Measurements from ENCODE around the gene C5orf52.

C5orf52 gene

GRCh38 chr5:157670662-157671591, at the start of gene C5orf52:
Gene C5orf52 (plus strand): TSS chr5:157671533. CDS start chr5:157671615, 82 bp downstream.
- DNase-seq, result peak; percentile 65

- no peak for DNase-seq
These were observed 47.2 kb upstream of the C5orf52 start for GRCh38 chr5:157624144-157624543.

- DNase-seq, result no peak
These were observed 44.5 kb upstream of the C5orf52 start for GRCh38 chr5:157626831-157627230.

GRCh38 chr5:157630341-157630740, 41.0 kb upstream of the C5orf52 start:
- no peak for DNase-seq

- DNase-seq, result no peak
These were observed 30.8 kb upstream of the C5orf52 start for GRCh38 chr5:157640406-157641066.

- DNase-seq, result no peak
These were observed 22.9 kb upstream of the C5orf52 start for GRCh38 chr5:157648275-157648990.

- DNase-seq, result no peak
These were observed 22.2 kb upstream of the C5orf52 start for GRCh38 chr5:157649101-157649500.

GRCh38 chr5:157650991-157651611, 20.2 kb upstream of the C5orf52 start:
- no peak for DNase-seq

- peak; percentile 90 for DNase-seq
These were observed 19.5 kb upstream of the C5orf52 start for GRCh38 chr5:157651623-157652376.

- DNase-seq, result no peak
These were observed 19.0 kb upstream of the C5orf52 start, which contains the start of gene SOX30 for GRCh38 chr5:157652377-157652692. Gene SOX30 (minus strand): TSS chr5:157652438. CDS start chr5:157652078, 360 bp downstream.

GRCh38 chr5:157657516-157657915, 13.8 kb upstream of the C5orf52 start:
- no peak for DNase-seq

- DNase-seq, result no peak
These were observed 12.4 kb upstream of the C5orf52 start for GRCh38 chr5:157658893-157659292.

- no peak for DNase-seq
These were observed 11.3 kb upstream of the C5orf52 start for GRCh38 chr5:157659868-157660660.

- DNase-seq, result no peak
These were observed 5.8 kb upstream of the C5orf52 start for GRCh38 chr5:157665467-157666070.

GRCh38 chr5:157668356-157668755, 3.0 kb upstream of the C5orf52 start:
- DNase-seq, result no peak

GRCh38 chr5:157669701-157670097, 1.6 kb upstream of the C5orf52 start:
- DNase-seq, result peak; percentile 40

- DNase-seq, result no peak
These were observed 428 bp downstream of the C5orf52 start for GRCh38 chr5:157671592-157672330.

GRCh38 chr5:157672976-157673375, 1.6 kb downstream of the C5orf52 start:
- DNase-seq, result peak; percentile 32

- DNase-seq, result peak; percentile 24
These were observed 3.0 kb downstream of the C5orf52 start for GRCh38 chr5:157674351-157674750.

- DNase-seq, result no peak
These were observed 6.6 kb downstream of the C5orf52 start for GRCh38 chr5:157677931-157678330.

Measured in activated CD8-positive, alpha-beta memory T cell treated with anti-CD3 and anti-CD28 coated beads for 24 hours (primary cell).